Measurements from ENCODE around the gene ZNF280D. TPM values are rescaled to one million over a fixed set of nuclear protein-coding genes. Genes with fewer than 3 reads are reported as not detected.

Gene ZNF280D
- total RNA-seq, 1 experiment from 2014 or later: 21.5 TPM

GRCh38 chr15:56757875-56758274 is 24.6 kb upstream of the ZNF280D start:
- TF ChIP-seq TCF7L2 (IDR thresholded peaks at IDR 0.05; ENCODE audit: low read depth, low read length) (no peak), REST (IDR thresholded peaks at IDR 0.05; ENCODE audit: insufficient read depth in 1 of 2, low read depth in 2 of 2, low read length in 1 of 2) (no peak), POLR2AphosphoS5 (IDR thresholded peaks at IDR 0.05; ENCODE audit: low read depth, low read length) (no peak), CTCF (IDR thresholded peaks at IDR 0.05) (no peak), SIN3A (IDR thresholded peaks at IDR 0.05; ENCODE audit: borderline replicate concordance, insufficient read depth, low read depth, low read length) (no peak)
- DNase-seq (ENCODE audit: low read depth, low spot score): no peak
- H3K27ac ChIP-seq (ENCODE audit: low read length): no peak overlapping the region
- ChIA-PET CTCF (no interaction called here), POLR2A (interaction anchor here (0.6 kb wide), 1 partner anchor 12 kb away, joined by 3 read pairs; no protein-coding TSS in a partner anchor)
- no peaks in the 10 kb centered on the region for H3K9me3 ChIP-seq (ENCODE audit: control insufficient read depth, insufficient read depth, low read depth, low read length)
- no peaks in the 10 kb centered on the region; the same call in 1 of the 2 replicates for H3K27me3 ChIP-seq (ENCODE audit: control insufficient read depth, insufficient read depth, low read length)
- no peak for ATAC-seq
- no peak overlapping the region for H3K4me3 ChIP-seq (ENCODE audit: low read depth in 2 of 2, low read length in 2 of 2)
- in situ Hi-C loops (cut with HindIII; ENCODE audit: low pct_unique_long_range_greater_than_20kb, low sequenced_read_pairs): no loop called here
- no TSS peak for BruUV-seq (replicated peaks)
- no peaks in the 10 kb centered on the region for H3K4me1 ChIP-seq (ENCODE audit: control insufficient read depth, insufficient read depth, low read length)
- intact Hi-C loops (cut with micrococcal nuclease; ENCODE audit: unreplicated experiment): no loop called here
- no peaks in the 10 kb centered on the region for H3K36me3 ChIP-seq (ENCODE audit: control insufficient read depth, insufficient read depth, low read length)

- H3K36me3 ChIP-seq (ENCODE audit: control insufficient read depth, insufficient read depth, low read length): no peaks in the 10 kb centered on the region
- TF ChIP-seq SIN3A (IDR thresholded peaks at IDR 0.05; ENCODE audit: borderline replicate concordance, insufficient read depth, low read depth, low read length) (no peak), TCF7L2 (IDR thresholded peaks at IDR 0.05; ENCODE audit: low read depth, low read length) (no peak), REST (IDR thresholded peaks at IDR 0.05; ENCODE audit: insufficient read depth in 1 of 2, low read depth in 2 of 2, low read length in 1 of 2) (no peak), CTCF (IDR thresholded peaks at IDR 0.05) (no peak), POLR2AphosphoS5 (IDR thresholded peaks at IDR 0.05; ENCODE audit: low read depth, low read length) (no peak)
- H3K27ac ChIP-seq (ENCODE audit: low read length): no peak overlapping the region
- H3K9me3 ChIP-seq (ENCODE audit: control insufficient read depth, insufficient read depth, low read depth, low read length): no peaks in the 10 kb centered on the region
- no peak overlapping the region for H3K4me3 ChIP-seq (ENCODE audit: low read depth in 2 of 2, low read length in 2 of 2)
- ATAC-seq (no peak), DNase-seq (ENCODE audit: low read depth, low spot score) (no peak)
- intact Hi-C loops (cut with micrococcal nuclease; ENCODE audit: unreplicated experiment): no loop called here
- no peaks in the 10 kb centered on the region for H3K4me1 ChIP-seq (ENCODE audit: control insufficient read depth, insufficient read depth, low read length)
- no TSS peak for BruUV-seq (replicated peaks)
- CTCF ChIA-PET: interaction anchor here (0.7 kb wide), 1 partner anchor 28 kb away, joined by 4 read pairs; no protein-coding TSS in a partner anchor
- no peaks in the 10 kb centered on the region; the same call in 1 of the 2 replicates for H3K27me3 ChIP-seq (ENCODE audit: control insufficient read depth, insufficient read depth, low read length)
- POLR2A ChIA-PET: no interaction called here
- in situ Hi-C loops (cut with HindIII; ENCODE audit: low pct_unique_long_range_greater_than_20kb, low sequenced_read_pairs): no loop called here
These were observed 21.6 kb upstream of the ZNF280D start for GRCh38 chr15:56754772-56755370.

Measured in Panc1 (cell line).